ENCODE measurements around the gene PEX14.

PEX14 gene

DNA sequence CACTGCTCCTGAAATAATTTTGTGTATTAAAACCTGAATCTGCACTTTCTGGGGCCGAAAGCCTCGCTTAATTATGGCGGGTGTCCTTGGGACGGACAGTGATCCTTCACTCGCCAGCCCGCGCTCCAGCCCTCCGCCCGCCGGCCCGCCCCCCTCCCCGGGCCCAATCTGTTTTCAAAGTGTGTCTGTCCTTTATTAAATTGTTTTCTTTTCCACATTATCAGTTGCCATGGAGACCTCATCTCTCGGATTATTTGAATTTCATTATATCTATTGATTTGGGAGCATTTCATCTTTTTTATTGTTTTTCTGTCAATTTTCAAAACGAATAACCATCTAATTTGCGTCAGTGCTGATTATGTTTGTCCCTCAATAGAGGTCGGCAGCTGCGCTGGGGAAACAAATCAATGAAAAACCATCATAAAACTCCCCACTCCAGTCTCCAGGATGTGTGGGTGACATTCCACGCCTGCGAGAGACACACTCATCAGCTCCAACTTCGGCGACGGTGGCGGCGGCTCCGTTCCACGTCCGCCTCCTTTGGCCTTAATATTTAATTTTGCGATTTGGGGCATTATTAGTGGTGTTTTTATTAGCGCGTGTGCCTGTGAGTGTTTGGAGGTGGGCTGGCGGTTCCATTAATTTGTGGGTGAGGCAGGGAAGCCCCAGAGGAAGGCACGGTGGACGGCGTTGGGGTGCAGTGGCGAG, 197.7 kb downstream of the PEX14 start:
- H3K9ac ChIP-seq (ENCODE audit: insufficient read length, low read depth): no peak overlapping the region
- DNase-seq (ENCODE audit: low read depth, low spot score): no peak
- H3K27me3 ChIP-seq (ENCODE audit: insufficient read depth, insufficient read length): no peaks in the 10 kb centered on the region
- no peak overlapping the region for H3K4me3 ChIP-seq (ENCODE audit: insufficient read length, low read depth)
- H3K36me3 ChIP-seq (ENCODE audit: insufficient read depth, insufficient read length, low read length): no peaks in the 10 kb centered on the region
- H3K4me1 ChIP-seq (ENCODE audit: insufficient read depth, insufficient read length): peaks cover 16% of the 10 kb centered on the region
- H3K9me3 ChIP-seq (ENCODE audit: insufficient read depth, low read length): no peaks in the 10 kb centered on the region
- TF ChIP-seq SUZ12 (IDR thresholded peaks at IDR 0.05; ENCODE audit: extremely low read depth, insufficient read depth, insufficient read length): no peak
- no peak for TF ChIP-seq ZNF274 (IDR thresholded peaks at IDR 0.05; ENCODE audit: low read depth, low read length)
- no peak for TF ChIP-seq YY1 (IDR thresholded peaks at IDR 0.05; ENCODE audit: insufficient read depth, insufficient read length)

DNA sequence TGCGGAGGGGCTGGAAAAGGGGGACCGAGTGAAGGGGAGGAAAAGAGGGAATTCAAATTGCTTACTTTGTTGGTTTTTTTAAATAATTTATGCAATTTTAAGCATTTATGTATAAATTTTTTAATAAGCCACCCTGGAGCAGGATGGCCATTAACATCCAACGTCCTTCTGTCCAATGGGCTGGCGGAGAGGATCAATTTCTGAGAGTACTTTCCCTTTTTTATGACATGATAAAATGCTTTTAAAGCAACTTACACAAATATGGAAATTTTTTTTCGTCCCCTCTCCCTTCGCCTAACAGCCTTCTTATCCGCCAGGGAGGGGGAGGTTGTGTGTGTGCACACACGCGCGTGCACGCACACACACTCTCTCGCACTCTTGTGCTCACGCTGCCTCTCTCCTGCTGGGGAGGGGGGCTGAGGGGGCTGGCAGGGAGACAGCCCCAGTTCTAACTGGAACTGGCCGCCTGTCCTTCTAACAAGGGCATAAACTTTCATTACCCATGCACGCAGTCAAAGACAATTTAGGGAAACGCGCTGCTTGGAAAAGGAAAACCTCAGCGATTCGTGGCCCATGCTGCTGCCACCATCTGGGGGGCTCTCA, 198.5 kb downstream of the PEX14 start:
- no peaks in the 10 kb centered on the region for H3K36me3 ChIP-seq (ENCODE audit: insufficient read depth, insufficient read length, low read length)
- peaks cover 20% of the 10 kb centered on the region for H3K4me1 ChIP-seq (ENCODE audit: insufficient read depth, insufficient read length)
- no peak for TF ChIP-seq YY1 (IDR thresholded peaks at IDR 0.05; ENCODE audit: insufficient read depth, insufficient read length)
- no peak for TF ChIP-seq ZNF274 (IDR thresholded peaks at IDR 0.05; ENCODE audit: low read depth, low read length)
- no peak for TF ChIP-seq SUZ12 (IDR thresholded peaks at IDR 0.05; ENCODE audit: extremely low read depth, insufficient read depth, insufficient read length)
- no peak for DNase-seq (ENCODE audit: low read depth, low spot score)
- H3K4me3 ChIP-seq (ENCODE audit: insufficient read length, low read depth): no peak overlapping the region
- no peaks in the 10 kb centered on the region for H3K27me3 ChIP-seq (ENCODE audit: insufficient read depth, insufficient read length)
- no peak overlapping the region for H3K9ac ChIP-seq (ENCODE audit: insufficient read length, low read depth)
- H3K9me3 ChIP-seq (ENCODE audit: insufficient read depth, low read length): no peaks in the 10 kb centered on the region

DNA sequence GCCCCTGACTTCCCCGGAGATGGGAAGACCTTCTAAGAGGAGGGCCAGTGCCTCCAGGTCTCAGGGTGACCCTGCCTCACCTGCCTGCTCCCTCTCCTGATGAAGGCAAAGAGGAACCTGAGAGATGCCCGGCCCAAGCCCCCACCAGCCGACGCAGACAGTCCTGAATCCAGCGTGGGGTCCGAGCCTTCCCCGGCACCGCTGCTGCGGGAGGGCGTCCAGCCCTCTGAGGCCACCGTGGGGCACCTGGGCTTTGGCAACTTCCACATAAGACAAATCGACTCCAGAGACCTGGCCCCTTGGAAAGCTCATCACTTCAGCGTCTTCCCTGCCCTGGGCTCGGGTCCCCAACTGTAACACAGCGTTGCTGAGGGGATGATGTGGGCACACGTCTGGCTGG, 199.5 kb downstream of the PEX14 start:
- Histone ChIP-seq H3K4me3 (ENCODE audit: insufficient read length, low read depth) (no peak overlapping the region), H3K4me1 (ENCODE audit: insufficient read depth, insufficient read length) (peaks cover 22% of the 10 kb centered on the region), H3K9me3 (ENCODE audit: insufficient read depth, low read length) (no peaks in the 10 kb centered on the region), H3K9ac (ENCODE audit: insufficient read length, low read depth) (no peak overlapping the region), H3K27me3 (ENCODE audit: insufficient read depth, insufficient read length) (no peaks in the 10 kb centered on the region), H3K36me3 (ENCODE audit: insufficient read depth, insufficient read length, low read length) (no peaks in the 10 kb centered on the region)
- no peak for TF ChIP-seq ZNF274 (IDR thresholded peaks at IDR 0.05; ENCODE audit: low read depth, low read length)
- TF ChIP-seq SUZ12 (IDR thresholded peaks at IDR 0.05; ENCODE audit: extremely low read depth, insufficient read depth, insufficient read length): no peak
- TF ChIP-seq YY1 (IDR thresholded peaks at IDR 0.05; ENCODE audit: insufficient read depth, insufficient read length): no peak
- DNase-seq (ENCODE audit: low read depth, low spot score): no peak

DNA sequence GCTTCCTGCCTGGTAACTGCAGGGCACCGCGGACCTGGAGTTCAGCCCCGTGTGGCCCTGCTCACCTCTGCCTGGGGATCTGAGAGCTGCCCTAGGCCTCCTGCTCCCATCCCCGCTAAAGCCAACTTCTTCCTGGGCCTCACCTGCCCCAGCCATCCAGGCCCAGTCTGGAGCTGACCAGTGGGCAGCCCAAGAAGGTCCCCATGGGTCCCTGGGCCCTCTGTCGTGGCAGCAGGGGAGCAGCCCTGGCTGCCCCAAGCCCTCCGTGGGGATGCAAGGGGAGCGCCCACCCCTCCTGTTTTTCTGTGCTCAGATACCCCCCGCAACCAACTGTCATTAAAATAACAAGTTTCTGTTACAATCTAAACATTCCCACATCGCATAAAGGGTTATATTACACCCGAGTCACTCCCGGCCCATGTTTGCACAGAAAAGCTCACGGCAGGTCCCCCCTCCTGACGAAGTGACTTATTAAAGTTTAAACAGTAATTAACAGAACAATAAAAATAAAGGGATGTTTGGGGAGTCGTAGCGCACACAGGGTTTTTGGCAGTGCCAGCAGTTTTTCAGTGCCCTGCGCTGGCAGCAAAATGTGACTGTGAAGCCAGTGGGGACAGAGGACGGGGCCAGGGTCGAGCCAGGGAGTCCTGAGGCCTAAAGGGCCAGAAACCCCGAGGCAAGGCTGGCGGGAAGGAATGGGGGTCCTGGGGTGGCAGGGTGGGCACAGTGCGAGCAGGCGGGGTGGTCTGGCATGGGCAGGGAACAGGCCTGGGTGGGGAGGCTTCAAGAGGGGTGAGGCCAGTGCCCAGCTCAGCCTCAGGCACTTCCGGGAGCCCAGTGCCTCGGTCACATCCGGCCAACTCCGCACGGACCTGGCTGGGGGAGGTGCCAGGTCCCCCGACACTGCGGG, 200.2 kb downstream of the PEX14 start:
- no peak for DNase-seq (ENCODE audit: low read depth, low spot score)
- H3K4me3 ChIP-seq (ENCODE audit: insufficient read length, low read depth): no peak overlapping the region
- no peak for TF ChIP-seq ZNF274 (IDR thresholded peaks at IDR 0.05; ENCODE audit: low read depth, low read length)
- no peak for TF ChIP-seq YY1 (IDR thresholded peaks at IDR 0.05; ENCODE audit: insufficient read depth, insufficient read length)
- TF ChIP-seq SUZ12 (IDR thresholded peaks at IDR 0.05; ENCODE audit: extremely low read depth, insufficient read depth, insufficient read length): no peak
- H3K9ac ChIP-seq (ENCODE audit: insufficient read length, low read depth): no peak overlapping the region
- H3K27me3 ChIP-seq (ENCODE audit: insufficient read depth, insufficient read length): no peaks in the 10 kb centered on the region
- H3K9me3 ChIP-seq (ENCODE audit: insufficient read depth, low read length): no peaks in the 10 kb centered on the region
- peaks cover 27% of the 10 kb centered on the region for H3K4me1 ChIP-seq (ENCODE audit: insufficient read depth, insufficient read length)
- no peaks in the 10 kb centered on the region for H3K36me3 ChIP-seq (ENCODE audit: insufficient read depth, insufficient read length, low read length)

DNA sequence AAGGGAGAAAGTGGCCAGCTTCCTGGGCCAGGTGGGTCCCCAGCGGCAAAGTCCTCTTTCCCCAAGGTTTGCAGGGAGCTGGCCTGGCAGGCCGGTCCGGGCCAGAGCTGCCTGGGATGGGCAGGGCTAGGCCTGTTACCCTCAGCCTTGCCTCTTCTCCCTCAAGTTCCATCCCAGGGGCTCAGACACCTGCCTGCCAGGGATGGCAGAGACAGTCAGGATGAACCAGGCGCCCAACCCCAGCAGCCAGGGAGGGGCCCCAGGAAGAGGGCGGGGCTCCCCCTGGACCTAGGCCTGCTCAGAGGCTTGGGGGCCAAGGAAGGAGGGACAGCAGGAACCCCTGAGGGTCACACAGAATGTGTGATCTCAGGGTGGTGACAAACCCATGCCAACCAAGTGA, 201.1 kb downstream of the PEX14 start:
- TF ChIP-seq ZNF274 (IDR thresholded peaks at IDR 0.05; ENCODE audit: low read depth, low read length): no peak
- TF ChIP-seq YY1 (IDR thresholded peaks at IDR 0.05; ENCODE audit: insufficient read depth, insufficient read length): no peak
- no peak for TF ChIP-seq SUZ12 (IDR thresholded peaks at IDR 0.05; ENCODE audit: extremely low read depth, insufficient read depth, insufficient read length)
- H3K4me1 ChIP-seq (ENCODE audit: insufficient read depth, insufficient read length): peaks cover 21% of the 10 kb centered on the region
- DNase-seq (ENCODE audit: low read depth, low spot score): no peak
- no peak overlapping the region for H3K9ac ChIP-seq (ENCODE audit: insufficient read length, low read depth)
- no peaks in the 10 kb centered on the region for H3K36me3 ChIP-seq (ENCODE audit: insufficient read depth, insufficient read length, low read length)
- no peaks in the 10 kb centered on the region for H3K9me3 ChIP-seq (ENCODE audit: insufficient read depth, low read length)
- H3K4me3 ChIP-seq (ENCODE audit: insufficient read length, low read depth): no peak overlapping the region
- no peaks in the 10 kb centered on the region for H3K27me3 ChIP-seq (ENCODE audit: insufficient read depth, insufficient read length)

DNA sequence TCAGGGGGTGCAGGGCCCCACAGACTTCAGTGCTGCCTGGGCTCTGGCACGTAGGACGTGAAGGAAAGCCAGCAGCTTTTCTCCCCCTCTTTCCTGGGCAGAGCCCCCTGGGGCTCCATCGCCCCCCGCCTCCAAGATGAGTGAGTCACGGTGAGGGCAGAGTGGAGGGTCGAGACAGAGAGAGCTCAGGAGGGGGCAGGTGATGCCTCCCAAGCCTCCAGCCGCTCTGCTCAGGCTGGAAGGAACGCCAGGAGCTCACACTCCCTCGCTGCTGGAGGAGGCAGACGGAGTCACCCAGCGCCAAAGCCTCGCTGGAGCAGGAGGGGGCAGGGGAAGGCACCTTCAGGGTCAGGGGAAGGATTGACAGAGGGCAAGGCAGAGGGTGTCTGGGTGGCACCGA, 202.2 kb downstream of the PEX14 start:
- H3K9me3 ChIP-seq (ENCODE audit: insufficient read depth, low read length): no peaks in the 10 kb centered on the region
- DNase-seq (ENCODE audit: low read depth, low spot score): no peak
- peaks cover 23% of the 10 kb centered on the region for H3K4me1 ChIP-seq (ENCODE audit: insufficient read depth, insufficient read length)
- peak overlapping the region; percentile 71 for H3K9ac ChIP-seq (ENCODE audit: insufficient read length, low read depth)
- H3K36me3 ChIP-seq (ENCODE audit: insufficient read depth, insufficient read length, low read length): no peaks in the 10 kb centered on the region
- no peaks in the 10 kb centered on the region for H3K27me3 ChIP-seq (ENCODE audit: insufficient read depth, insufficient read length)
- TF ChIP-seq SUZ12 (IDR thresholded peaks at IDR 0.05; ENCODE audit: extremely low read depth, insufficient read depth, insufficient read length): no peak
- TF ChIP-seq ZNF274 (IDR thresholded peaks at IDR 0.05; ENCODE audit: low read depth, low read length): no peak
- TF ChIP-seq YY1 (IDR thresholded peaks at IDR 0.05; ENCODE audit: insufficient read depth, insufficient read length): no peak
- no peak overlapping the region for H3K4me3 ChIP-seq (ENCODE audit: insufficient read length, low read depth)

All from NT2/D1 (cell line).